HG02678 (cell line): ENCODE results near the gene MRPS33.
A peak's percentile ranks its signal among the peaks of the same experiment; 100 is the strongest.
"Not testable (repeated sequence)": the region's sequence is repeated elsewhere in the genome, so short reads cannot be mapped to it uniquely, and the experiment has no call there.

Experiments
- ATAC-seq: cut with Tn5 transposase; IDR thresholded peaks from one replicate; pipeline ENCODE4 v1.9.1; 2021; ENCODE audit warnings: mild to moderate bottlenecking, moderate library complexity; ENCODE audit not compliant: unreplicated experiment

Gene MRPS33

GRCh38 chr7:141014524-141015395, at the start of gene MRPS33:
MRPS33 (minus strand) TSS chr7:141014952; CDS start chr7:141010633, 4,319 bp downstream.
- peak; percentile 98 for ATAC-seq

- no peak for ATAC-seq
Measured at GRCh38 chr7:141057788-141058187, 43.0 kb upstream of the MRPS33 start.

DNA sequence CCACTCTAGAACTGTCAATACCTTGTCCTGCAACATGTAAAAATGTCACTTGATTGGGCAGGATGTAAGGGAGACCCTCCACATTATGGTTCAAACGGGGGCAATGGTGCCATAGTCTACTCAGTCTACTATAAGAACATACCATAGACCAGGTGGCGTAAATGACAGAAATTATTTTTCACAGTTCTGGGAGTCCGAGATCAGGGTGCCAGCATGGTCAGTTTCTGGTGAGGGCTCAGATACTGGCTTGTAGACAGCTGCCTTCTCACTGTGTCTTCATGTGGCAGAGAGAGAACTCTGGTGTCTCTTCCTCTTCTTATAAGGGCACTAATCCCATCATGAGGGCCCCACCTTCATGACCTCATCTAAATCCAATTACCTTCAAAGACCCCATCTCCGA, 40.4 kb upstream of the MRPS33 start:
- ATAC-seq, result no peak

- ATAC-seq, result no peak
Measured at GRCh38 chr7:141053626-141054025, 38.9 kb upstream of the MRPS33 start.

GRCh38 chr7:141045842-141046620, 31.3 kb upstream of the MRPS33 start:
- no peak for ATAC-seq

DNA sequence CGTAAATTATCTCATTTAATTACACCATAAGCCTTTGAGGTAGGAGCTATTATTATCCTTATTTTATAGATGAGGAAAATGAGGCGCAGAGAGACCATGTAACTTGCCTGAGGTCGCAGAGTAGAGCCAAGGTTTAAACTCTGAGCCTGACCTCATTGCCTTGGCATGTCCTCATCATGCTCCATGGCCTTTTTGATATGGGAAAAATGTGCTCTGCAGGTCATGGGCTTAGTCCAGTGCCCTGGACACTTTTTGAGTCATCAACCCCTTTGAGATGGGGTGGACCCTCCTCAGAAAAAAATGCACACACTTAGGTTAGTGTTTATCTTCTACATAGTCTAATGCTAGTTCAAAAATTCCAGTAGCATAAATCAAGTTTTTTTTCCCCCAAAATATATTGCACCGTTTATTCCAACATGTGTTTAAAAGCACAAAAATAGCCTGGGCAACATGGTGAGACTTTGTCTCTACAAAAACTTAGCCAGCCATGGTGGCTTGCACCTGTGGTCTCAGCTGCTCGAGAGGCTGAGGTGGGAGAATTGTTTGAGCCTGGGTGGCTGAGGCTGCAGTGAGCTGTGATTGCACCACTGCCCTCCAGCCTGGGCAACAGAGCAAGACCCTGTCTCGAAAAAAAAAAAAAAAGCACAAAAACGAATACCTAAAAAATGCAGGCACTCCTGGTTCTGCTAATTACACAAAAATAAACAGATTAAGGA, 30.5 kb upstream of the MRPS33 start:
- no peak for ATAC-seq

DNA sequence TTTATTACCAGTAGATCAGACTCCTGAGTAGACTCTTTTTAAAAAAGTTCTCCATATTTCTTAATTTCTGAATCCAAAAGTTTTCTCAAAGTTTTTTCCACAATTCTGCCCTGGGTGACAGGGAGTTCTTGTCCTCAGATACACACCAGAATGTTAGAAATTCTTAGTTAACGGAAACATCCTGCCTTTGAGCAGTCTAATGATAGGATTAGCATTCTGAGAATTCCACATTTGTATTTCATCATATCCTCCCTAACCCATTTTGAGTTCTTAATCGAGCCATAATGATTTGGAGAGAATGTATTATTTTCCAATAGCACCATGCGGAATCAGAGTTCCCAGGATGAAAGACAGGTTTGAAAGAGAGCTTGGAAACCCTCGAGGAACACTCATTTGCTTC, 28.9 kb upstream of the MRPS33 start:
- ATAC-seq, result no peak

GRCh38 chr7:141042222-141043193, 27.8 kb upstream of the MRPS33 start:
- ATAC-seq, result no peak

DNA sequence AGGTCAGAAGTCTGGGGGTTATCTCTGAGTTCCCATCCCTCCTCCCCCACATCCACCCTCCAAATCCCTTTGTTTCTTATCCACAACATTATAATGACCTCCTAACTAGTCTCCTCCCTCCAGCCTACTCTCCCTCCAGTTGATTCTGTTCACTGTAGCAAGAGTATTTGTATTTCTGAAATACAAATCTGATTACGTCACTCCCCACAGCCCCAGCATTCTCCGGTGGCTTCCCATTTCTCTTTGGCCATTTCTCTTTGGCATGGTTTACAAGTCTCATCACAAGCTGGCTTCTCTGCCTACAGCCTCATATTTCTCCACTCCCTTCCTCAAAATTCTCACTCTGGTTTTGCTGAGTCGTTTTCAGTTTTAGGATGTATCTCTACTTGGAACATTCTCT, 24.6 kb upstream of the MRPS33 start:
- no peak for ATAC-seq

GRCh38 chr7:141038100-141038499, 23.3 kb upstream of the MRPS33 start:
- ATAC-seq, result not testable (repeated sequence)

GRCh38 chr7:141032539-141033323, 18.0 kb upstream of the MRPS33 start:
- not testable (repeated sequence) for ATAC-seq

GRCh38 chr7:141028767-141029166, 14.0 kb upstream of the MRPS33 start:
- no peak for ATAC-seq

GRCh38 chr7:141027043-141027442, 12.3 kb upstream of the MRPS33 start:
- ATAC-seq, result no peak

GRCh38 chr7:141024668-141025067, 9.9 kb upstream of the MRPS33 start:
- no peak for ATAC-seq

DNA sequence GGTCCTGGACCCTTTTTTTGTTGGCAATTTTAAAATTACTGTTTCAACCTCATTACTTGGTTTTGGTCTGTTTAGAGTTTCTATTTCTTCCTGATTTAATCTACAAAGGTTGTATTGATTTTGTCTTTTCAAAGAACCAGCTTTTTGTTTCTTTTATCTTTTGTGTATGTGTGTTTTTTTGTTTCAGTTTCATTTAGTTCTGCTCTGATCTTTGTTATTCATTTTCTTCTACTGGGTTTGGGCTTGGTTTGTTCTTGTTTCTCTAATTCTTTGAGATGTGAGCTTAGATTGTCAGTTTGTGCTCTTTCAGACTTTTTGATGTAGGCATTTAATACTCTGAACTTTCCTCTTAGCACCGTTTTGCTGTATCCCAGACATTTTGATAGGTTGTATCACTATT, 8.5 kb upstream of the MRPS33 start:
- ATAC-seq, result no peak

DNA sequence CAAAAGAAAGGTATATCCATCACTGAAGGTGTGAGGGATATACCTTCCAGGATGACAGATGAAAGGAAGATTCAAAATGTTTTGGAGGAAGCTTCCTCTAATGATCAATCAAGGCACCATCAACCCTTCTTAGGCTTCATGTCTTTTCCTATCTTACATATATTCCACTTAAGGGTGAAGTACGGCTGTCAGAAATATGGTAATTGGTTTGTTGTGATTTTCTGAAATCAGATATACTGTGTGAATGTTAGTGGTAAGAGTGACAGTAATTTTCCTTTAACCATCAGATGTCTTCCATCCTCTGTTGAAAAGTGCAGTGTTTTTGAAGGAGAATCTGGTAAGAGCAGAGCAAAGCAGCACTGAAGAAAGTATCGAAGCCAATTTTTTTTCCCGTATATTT, 2.8 kb upstream of the MRPS33 start:
- ATAC-seq, result no peak

DNA sequence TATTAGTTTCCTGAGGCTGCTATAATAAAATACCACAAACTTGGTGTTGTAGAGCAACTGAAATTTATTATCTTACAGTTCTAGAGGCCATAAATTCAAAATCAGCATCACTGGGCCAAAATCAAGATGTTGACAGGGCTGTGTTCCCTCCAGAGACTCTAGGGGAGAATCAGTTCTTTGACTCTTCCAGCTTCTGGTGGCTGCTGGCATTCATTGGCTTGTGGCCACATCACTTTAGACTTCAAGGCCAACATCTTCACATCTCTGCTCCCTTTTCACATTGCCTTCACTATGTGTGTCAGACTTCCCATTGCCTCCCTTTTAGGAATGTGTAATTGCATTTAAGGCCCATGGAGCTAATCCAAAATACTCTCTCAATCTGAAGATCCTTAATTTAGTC, 1.6 kb upstream of the MRPS33 start:
- ATAC-seq, result no peak

DNA sequence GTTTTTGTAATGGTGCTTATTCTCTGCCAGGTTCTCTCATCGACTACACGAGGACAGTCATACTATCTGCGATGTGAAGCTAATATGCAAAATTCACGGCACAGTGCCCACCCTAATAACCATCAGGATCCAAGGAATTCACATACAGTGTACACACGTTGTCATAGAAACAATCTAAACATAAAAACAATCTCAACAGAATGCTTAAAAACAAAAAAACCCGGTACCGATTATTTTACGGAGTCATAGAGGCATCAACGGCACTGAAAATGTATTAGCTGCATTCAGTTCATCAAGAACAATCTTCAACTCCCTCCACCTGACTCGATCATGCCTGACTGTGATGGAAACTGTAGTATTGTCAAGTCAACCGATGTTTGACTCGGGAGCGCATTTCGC, 628 bp downstream of the MRPS33 start:
- peak; percentile 2 for ATAC-seq

DNA sequence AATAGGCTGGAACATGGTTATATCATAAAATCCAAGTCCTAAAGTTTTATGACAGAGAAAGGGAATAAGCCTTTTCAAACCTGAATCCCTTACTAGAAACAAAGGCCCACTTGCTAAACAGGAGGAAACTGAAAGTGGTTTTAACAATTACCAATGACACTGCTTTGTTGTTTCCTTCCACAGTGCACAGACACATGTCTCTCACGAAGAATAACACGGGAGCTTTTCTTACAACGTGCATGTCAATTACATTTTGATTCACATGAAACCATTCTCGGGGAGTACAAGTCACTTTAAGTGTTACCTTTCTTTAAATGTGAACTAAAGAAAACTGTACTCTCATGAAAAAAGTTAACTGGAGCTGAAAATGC, 1.4 kb downstream of the MRPS33 start:
- no peak for ATAC-seq
